Ramos (cell line): Measurements from ENCODE around the gene KIF26B.

Source experiments
- in situ Hi-C: fragments of 300-500 bp; cut with MboI; formaldehyde crosslinking; loops from one replicate; pipeline ENCODE4 v1.14.3; 2022; ENCODE audit warnings: low sequenced_read_pairs; ENCODE audit not compliant: unreplicated experiment

KIF26B gene

DNA sequence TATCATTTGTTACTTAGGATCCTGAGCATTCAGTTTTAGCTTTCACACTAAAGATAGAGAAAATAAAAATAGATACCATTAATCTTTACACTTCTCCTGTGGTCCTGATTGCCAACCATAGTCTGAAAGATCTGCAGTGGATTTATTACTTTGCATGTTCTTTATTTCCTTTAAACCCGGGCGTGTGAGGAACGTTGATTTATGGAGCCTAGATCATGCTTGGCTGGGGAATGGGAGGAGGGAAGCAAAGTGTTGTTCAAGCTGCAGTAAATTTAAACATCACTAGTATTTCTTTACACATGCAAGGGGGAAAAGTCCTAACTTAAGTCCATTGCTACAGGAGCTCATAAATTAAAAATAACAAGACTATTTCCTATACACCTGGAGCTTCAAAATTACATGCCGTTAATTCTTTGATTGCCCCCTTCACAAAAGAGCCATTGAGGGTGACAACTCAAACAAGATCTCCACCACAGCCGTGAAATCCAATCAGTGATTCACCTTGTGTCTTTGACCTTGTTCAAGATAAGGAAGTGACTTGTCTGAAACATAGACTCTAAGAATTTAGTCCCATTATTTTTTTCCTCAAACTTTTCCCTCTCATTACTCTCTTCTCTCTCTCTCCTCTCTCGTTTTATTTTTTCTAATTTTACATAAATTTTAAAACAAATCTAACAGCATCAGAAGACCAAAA, 282.7 kb downstream of the KIF26B start:
- in situ Hi-C loops = no loop called here

GRCh38 chr1:245440922-245441321, 286.1 kb downstream of the KIF26B start:
- in situ Hi-C loops = no loop called here

DNA sequence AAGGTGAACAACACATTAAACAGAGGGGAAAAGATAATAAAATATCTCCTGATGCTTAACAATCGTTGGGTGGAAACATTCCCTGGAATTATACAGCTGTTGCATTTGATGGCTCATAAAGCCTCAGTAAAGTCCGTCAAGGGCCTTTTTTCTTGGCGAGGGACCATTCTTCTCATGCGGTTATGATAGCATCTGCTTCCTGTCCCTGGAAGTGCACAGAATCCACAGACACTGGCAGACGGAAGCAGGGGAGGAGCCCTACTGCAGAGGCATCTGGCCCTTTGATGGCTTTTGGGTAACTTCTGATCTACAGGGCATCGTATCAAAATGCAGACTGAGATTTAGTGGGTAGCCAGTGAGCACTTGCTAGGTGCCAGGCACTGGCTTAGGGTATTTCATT, 286.9 kb downstream of the KIF26B start:
- in situ Hi-C loops = no loop called here

- in situ Hi-C loops = no loop called here
These were observed 289.5 kb downstream of the KIF26B start for GRCh38 chr1:245444147-245444828.

DNA sequence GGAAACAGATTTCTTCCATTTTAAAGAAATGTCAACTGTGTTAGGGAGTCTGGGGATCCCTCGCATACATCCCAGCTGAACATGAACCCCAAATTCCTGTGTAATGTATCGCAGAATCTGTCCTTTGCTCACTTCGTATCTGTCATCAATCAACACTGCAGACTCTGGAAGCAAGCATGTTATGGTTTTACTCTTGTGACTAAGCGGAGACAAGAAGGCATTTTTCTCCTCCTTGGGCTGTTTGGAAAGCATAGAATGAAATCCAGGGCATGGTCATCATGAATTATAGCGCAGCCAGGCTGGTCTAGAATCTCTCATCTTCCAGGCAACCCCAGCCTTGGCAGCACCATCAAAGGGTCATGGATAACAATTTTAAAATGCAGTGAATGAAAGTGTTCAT, 290.2 kb downstream of the KIF26B start:
- in situ Hi-C loops = no loop called here

DNA sequence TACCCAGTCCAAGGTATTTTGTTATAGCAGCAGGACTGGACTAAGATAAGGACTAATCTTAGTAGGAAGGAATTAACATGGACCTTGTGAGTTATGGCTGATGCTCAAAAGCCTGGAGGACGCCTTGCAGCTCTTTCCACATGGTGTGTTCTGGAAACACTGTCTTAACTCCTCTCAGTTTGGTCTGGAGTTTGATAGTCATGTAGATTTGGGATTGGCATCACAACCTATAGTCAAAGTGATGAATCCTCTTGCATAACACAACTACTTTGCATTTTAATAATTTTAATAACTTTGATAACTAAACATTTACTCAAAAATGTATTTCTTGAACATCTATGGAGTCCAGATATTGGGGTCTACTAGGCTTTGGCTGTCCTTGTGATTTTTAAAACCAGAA, 293.7 kb downstream of the KIF26B start:
- in situ Hi-C loops = no loop called here

DNA sequence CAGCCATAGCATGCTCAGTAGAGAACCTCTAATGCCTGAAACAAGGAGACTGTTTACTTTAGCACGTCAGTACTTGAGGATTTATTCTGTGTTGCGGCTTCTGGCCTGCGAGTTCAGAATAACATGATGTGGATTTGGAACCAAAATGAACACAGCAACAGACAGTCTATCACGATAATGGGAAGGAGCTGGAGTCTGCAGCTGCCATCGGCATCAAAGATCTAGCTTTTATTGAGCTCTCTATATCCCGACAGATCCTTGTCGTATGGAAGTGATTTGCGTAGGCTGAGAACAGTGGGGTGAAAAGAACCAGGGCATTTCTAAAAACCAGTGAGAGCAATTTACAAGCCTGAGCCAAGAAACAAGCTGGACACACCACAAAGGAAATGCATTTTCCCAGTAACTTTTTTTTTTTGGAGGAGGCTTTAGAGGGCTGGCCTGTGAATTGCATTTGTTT, 294.2 kb downstream of the KIF26B start:
- in situ Hi-C loops = no loop called here

- in situ Hi-C loops = no loop called here
These were observed 298.8 kb downstream of the KIF26B start for GRCh38 chr1:245453541-245453940.

DNA sequence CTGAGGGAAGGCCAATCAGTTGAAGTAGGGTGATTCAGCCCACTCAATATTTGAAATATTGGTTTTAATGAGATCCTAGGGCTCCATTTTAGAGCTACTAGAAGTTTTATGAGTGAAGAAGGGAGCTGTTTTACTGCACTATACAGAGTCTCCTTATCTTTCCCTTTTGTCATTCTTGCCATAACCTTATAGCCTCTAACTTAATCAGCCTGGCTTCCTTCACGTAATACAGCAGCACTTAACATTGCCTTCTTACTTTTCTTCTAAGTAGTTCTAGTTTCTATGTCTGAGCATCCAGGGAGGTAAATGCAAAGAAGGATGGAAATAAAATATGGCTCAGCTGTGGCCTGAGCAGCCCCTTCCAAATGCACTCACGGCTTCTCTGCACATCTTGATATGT, 299.3 kb downstream of the KIF26B start:
- in situ Hi-C loops = no loop called here

DNA sequence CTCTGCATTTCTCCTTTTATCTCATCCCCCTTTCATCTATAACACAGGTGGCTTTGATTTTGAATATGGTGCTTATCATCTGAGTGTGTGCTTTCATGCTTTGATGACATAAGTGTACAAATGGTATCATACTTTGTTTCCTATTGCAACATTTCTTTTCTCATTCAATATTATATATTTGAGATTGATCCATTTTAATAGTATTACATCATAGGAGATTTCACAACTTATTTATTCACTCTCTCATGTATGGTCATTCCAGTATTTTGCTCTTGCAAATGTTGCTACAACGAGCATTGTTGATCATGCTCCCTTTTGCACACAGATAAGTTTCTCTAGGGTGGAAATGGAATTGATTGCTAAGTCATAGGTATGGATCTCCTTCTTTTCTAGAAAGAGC, 302.8 kb downstream of the KIF26B start:
- in situ Hi-C loops = no loop called here

DNA sequence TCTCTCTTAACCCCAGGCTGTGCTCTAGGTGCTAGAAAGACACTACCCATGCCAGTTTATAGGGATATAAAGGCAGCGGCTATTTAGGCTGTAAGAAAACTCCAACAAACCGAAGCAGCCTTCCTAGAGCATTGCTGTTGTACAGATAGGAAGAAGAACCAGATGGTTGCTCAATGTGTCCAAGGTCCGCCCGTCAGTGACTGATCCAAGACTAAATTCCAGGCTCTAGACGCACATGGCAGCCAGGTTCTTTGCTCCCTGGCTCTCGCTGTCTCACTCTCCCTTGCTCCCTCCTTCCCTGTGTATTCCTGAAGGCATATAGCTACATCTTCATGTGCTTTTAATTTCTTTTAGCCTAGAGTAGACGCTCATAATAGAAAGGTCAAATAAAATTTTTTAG, 303.4 kb downstream of the KIF26B start:
- in situ Hi-C loops = no loop called here

- in situ Hi-C loops = no loop called here
These were observed 304.0 kb downstream of the KIF26B start for GRCh38 chr1:245458761-245459174.

DNA sequence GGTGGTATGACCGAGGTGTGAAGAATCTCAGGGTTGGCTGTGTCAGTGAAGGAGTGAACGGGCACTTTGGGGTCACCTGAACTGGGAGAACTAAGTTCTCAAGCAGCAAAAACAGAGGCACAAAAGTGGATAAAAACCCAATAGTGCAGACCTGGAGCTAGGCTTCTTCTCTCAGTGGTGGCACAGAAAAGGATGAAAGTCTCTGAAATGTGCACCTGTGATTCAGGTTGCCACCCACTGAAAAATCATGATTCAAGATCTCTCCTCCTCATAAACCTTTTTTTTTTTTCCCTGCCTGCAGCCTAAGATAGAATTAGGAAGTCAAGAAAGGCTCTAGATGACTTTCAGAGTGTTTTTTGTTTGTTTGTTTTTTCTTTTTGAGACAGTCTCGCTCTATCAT, 304.8 kb downstream of the KIF26B start:
- in situ Hi-C loops = no loop called here

GRCh38 chr1:245461681-245462080, 306.9 kb downstream of the KIF26B start:
- in situ Hi-C loops = no loop called here

- in situ Hi-C loops = no loop called here
These were observed 307.4 kb downstream of the KIF26B start for GRCh38 chr1:245462161-245462560.

GRCh38 chr1:245463392-245464165, 308.8 kb downstream of the KIF26B start:
- in situ Hi-C loops = no loop called here

GRCh38 chr1:245464290-245464689, 309.5 kb downstream of the KIF26B start:
- in situ Hi-C loops = no loop called here

DNA sequence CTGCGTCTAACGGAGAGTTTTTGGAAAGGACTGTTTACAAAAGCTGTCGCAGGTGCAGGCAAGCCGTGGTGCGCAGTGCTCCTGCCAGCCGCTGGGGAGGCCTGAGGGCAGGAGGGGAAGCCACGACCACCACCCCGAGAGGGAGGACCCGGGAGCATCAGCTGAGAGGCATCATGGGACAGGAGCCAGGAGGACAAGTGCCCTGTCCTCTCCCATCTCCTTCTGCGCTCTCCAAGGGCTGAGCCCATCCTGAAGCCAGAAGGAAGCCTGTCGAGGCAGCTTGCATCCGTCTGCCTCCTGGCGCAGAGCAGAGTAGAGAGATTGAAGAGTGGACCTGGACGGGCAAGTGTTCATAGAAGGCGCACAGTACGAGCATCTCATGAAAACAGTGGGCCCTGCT, 310.9 kb downstream of the KIF26B start:
- in situ Hi-C loops = no loop called here

DNA sequence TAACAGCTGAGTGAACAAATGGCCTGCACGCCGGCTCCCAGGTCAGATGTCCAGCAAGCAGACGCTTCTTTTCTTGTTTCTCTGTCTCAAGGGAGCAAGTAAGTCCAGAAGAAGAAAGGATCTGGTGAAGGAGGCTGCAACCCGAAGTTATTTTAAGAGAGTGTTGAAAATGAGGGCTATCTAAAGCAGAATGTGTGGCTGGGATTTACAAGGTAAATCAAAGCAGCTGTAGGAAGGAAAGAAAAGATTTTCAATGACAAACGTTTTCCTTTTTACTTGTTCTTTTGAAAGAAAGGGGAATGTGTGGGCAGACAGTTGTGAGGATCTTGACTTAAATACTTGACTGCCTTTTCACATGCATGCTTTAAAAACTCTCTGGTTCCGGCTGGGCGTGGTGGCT, 311.5 kb downstream of the KIF26B start:
- in situ Hi-C loops = no loop called here

DNA sequence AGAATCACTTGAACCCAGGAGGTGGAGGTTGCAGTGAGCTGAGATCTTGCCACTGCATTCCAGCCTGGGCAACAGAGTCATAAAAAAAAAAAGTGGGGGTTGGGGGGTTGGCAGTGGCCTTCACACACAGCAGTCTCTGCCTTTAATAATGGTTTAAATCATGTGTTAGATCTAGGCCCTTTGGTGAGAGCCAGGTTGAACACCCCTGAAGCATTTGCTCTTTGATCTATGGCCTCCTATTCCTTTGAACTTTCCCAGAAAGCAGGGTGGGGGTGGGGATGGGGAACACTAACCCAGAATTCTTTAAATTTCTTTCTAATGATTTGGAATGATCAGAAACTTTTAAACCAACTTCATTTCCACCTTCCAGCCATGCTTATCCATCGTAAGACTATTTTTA, 313.0 kb downstream of the KIF26B start:
- in situ Hi-C loops = no loop called here

- in situ Hi-C loops = no loop called here
These were observed 314.2 kb downstream of the KIF26B start for GRCh38 chr1:245469006-245469405.
